ENCODE data around the gene PPARA. TPM values are rescaled to one million over a fixed set of nuclear protein-coding genes. Genes with fewer than 3 reads are reported as not detected.

PPARA gene
- total RNA-seq, 1 donor from 2014 or later = 51.3 TPM

- DNase-seq (ENCODE audit: low spot score) = no peak
Measured at GRCh38 chr22:46272762-46273431, 122.6 kb downstream of the PPARA start.

- DNase-seq (ENCODE audit: low spot score) = no peak
Measured at GRCh38 chr22:46273432-46274148, 123.3 kb downstream of the PPARA start.

GRCh38 chr22:46274381-46274780 is 124.1 kb downstream of the PPARA start:
- no peak for DNase-seq (ENCODE audit: low spot score)

- no peak for DNase-seq (ENCODE audit: low spot score)
Measured at GRCh38 chr22:46275455-46276122, 125.3 kb downstream of the PPARA start.

GRCh38 chr22:46276563-46276962 is 126.2 kb downstream of the PPARA start:
- DNase-seq (ENCODE audit: low spot score) = no peak

- DNase-seq (ENCODE audit: low spot score) = no peak
Measured at GRCh38 chr22:46278656-46279645, 128.6 kb downstream of the PPARA start.

GRCh38 chr22:46280063-46280817 is 129.9 kb downstream of the PPARA start:
- DNase-seq (ENCODE audit: low spot score) = no peak

- DNase-seq (ENCODE audit: low spot score) = peak; percentile 24
Measured at GRCh38 chr22:46280999-46281623, 130.8 kb downstream of the PPARA start.

GRCh38 chr22:46281866-46282678 is 131.7 kb downstream of the PPARA start:
- no peak for DNase-seq (ENCODE audit: low spot score)

GRCh38 chr22:46286006-46286405 is 135.7 kb downstream of the PPARA start:
- DNase-seq (ENCODE audit: low spot score) = no peak

GRCh38 chr22:46286941-46287872 is 136.9 kb downstream of the PPARA start:
- no peak for DNase-seq (ENCODE audit: low spot score)

- DNase-seq (ENCODE audit: low spot score) = peak; percentile 49
Measured at GRCh38 chr22:46287873-46288751, 137.8 kb downstream of the PPARA start.

- no peak for DNase-seq (ENCODE audit: low spot score)
Measured at GRCh38 chr22:46288846-46289243, 138.5 kb downstream of the PPARA start.

- DNase-seq (ENCODE audit: low spot score) = no peak
Measured at GRCh38 chr22:46289244-46289891, 139.0 kb downstream of the PPARA start.

GRCh38 chr22:46290121-46290842 is 140.0 kb downstream of the PPARA start:
- DNase-seq (ENCODE audit: low spot score) = no peak

Measured in mucosa of gallbladder (tissue), 1 donor.